ENCODE results near the gene OR6K2. TPM values are rescaled to one million over a fixed set of nuclear protein-coding genes. Genes with fewer than 3 reads are reported as not detected.
"Not testable (repeated sequence)": the region's sequence is repeated elsewhere in the genome, so short reads cannot be mapped to it uniquely, and the experiment has no call there.

The OR6K2 gene
- total and polyA plus RNA-seq, 4 donors: not detected

DNA sequence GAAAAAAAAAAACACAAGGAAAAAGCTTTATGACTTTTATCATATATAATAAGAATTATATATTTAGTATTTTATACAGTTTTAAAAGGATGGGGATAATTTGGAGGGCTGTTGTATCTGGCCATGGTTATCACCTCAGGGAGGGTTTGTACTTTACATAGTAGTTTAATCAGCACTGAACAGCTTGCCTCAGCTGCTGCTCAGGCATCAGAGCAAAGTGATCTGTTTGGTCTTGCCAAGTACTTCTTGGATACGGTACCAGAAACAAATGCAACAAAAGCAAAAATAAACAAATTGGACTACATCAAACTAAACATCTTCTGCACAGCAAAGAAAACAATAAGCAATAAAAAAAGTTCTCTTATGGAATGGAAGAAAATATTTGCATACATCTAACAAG, 11.3 kb downstream of the OR6K2 start (continued):
- TF ChIP-seq ZBTB33 (IDR thresholded peaks at IDR 0.05) (no peak), RAD21 (IDR thresholded peaks at IDR 0.05) (no peak), FOXA1 (IDR thresholded peaks at IDR 0.05) (no peak), JUND (IDR thresholded peaks at IDR 0.05) (no peak), SP1 (IDR thresholded peaks at IDR 0.05) (no peak), RXRA (IDR thresholded peaks at IDR 0.05) (no peak), HNF4G (IDR thresholded peaks at IDR 0.05) (no peak), NR2F2 (IDR thresholded peaks at IDR 0.05) (no peak), TAF1 (conservative IDR thresholded peaks at IDR 0.05) (no peak), HNF4A (conservative IDR thresholded peaks at IDR 0.05) (no peak)
- TF ChIP-seq, protein P1, sequence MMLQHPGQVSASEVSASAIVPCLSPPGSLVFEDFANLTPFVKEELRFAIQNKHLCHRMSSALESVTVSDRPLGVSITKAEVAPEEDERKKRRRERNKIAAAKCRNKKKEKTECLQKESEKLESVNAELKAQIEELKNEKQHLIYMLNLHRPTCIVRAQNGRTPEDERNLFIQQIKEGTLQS (IDR thresholded peaks at IDR 0.05): no peak

- H3K9me3 ChIP-seq (ENCODE audit: control insufficient read depth in 4 of 4, low read length in 3 of 4); H3K36me3 ChIP-seq (ENCODE audit: control insufficient read depth in 4 of 4, insufficient read depth in 3 of 4, low read depth in 1 of 4, low read length in 3 of 4); H3K4me1 ChIP-seq (ENCODE audit: control insufficient read depth in 4 of 4, insufficient read depth in 4 of 4, low read length in 3 of 4); H3K27ac ChIP-seq (ENCODE audit: low read depth in 1 of 2, low read length in 2 of 2); H3K27me3 ChIP-seq (ENCODE audit: control insufficient read depth in 4 of 4, insufficient read depth in 4 of 4, low read length in 3 of 4); H3K9ac ChIP-seq (ENCODE audit: low read depth in 1 of 2, low read length in 2 of 2); DNase-seq (ENCODE audit: low spot score); H3K4me3 ChIP-seq (ENCODE audit: low read depth in 1 of 3, low read length in 3 of 3): not testable (repeated sequence)
- WGBS: 69% methylated on average over 1 of the region's 1 CpG
Observed at GRCh38 chr1:158688343-158688742, 12.1 kb downstream of the OR6K2 start.

DNA sequence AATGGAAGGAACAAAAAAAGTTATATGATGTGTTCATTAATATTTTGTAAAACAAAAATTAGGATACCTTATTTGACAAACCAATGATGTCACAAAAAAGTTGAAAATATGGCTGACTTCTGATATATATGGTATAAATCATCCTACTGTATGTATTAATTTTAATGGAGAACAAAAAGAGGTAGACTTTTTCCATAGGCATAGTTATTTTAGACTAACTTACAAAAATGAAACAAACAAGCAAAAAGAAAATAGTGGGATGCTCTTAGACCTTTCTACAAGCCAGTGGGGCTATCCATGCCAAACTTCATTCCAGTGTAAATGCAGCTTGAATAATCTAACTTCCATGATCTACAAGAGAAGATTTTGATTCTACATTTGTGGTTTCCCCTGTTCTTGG, 13.4 kb downstream of the OR6K2 start:
- TF ChIP-seq HNF4A (conservative IDR thresholded peaks at IDR 0.05) (no peak), JUND (IDR thresholded peaks at IDR 0.05) (no peak), YY1 (IDR thresholded peaks at IDR 0.05) (no peak), SP1 (IDR thresholded peaks at IDR 0.05) (no peak), RXRA (IDR thresholded peaks at IDR 0.05) (no peak), GABPA (IDR thresholded peaks at IDR 0.05 in 1 of 2, conservative IDR thresholded peaks at IDR 0.05 in 1 of 2) (no peak), TAF1 (conservative IDR thresholded peaks at IDR 0.05) (no peak), FOXA2 (IDR thresholded peaks at IDR 0.05) (no peak), MAX (IDR thresholded peaks at IDR 0.05) (no peak), NR2F2 (IDR thresholded peaks at IDR 0.05) (no peak), FOXA1 (IDR thresholded peaks at IDR 0.05) (no peak), HNF4G (IDR thresholded peaks at IDR 0.05) (no peak), RAD21 (IDR thresholded peaks at IDR 0.05) (no peak), EGR1 (IDR thresholded peaks at IDR 0.05; ENCODE audit: low read depth in 2 of 2) (no peak), ZBTB33 (IDR thresholded peaks at IDR 0.05) (no peak), REST (IDR thresholded peaks at IDR 0.05) (no peak), CTCF (IDR thresholded peaks at IDR 0.05; ENCODE audit: low read depth, low read length, missing input control) (no peak)
- TF ChIP-seq, protein P1 (IDR thresholded peaks at IDR 0.05): no peak
- Histone ChIP-seq H3K9me3 (ENCODE audit: control insufficient read depth in 4 of 4, low read length in 3 of 4) (no peaks in the 10 kb centered on the region), H3K4me3 (ENCODE audit: low read depth in 1 of 3, low read length in 3 of 3) (no peak overlapping the region), H3K9ac (ENCODE audit: low read depth in 1 of 2, low read length in 2 of 2) (no peak overlapping the region), H3K27me3 (ENCODE audit: control insufficient read depth in 4 of 4, insufficient read depth in 4 of 4, low read length in 3 of 4) (peaks cover 0 to 7% (median 1%) of the 10 kb centered on the region in 4 donors), H3K27ac (ENCODE audit: low read depth in 1 of 2, low read length in 2 of 2) (no peak overlapping the region), H3K4me1 (ENCODE audit: control insufficient read depth in 4 of 4, insufficient read depth in 4 of 4, low read length in 3 of 4) (no peaks in the 10 kb centered on the region), H3K36me3 (ENCODE audit: control insufficient read depth in 4 of 4, insufficient read depth in 3 of 4, low read depth in 1 of 4, low read length in 3 of 4) (no peaks in the 10 kb centered on the region)
- no peak for DNase-seq (ENCODE audit: low spot score)

Data from liver (tissue), 9 donors.